Astrocyte of the hippocampus (primary cell): ENCODE data around the gene FAM53A.
"Not testable (repeated sequence)": the region's sequence is repeated elsewhere in the genome, so short reads cannot be mapped to it uniquely, and the experiment has no call there.

ENCODE experiments used
- DNase-seq: peaks from one replicate; pipeline ENCODE4 v3.0.0; 2011; ENCODE audit warnings: low read depth, low spot score

FAM53A gene

GRCh38 chr4:1686440-1687036, 2.4 kb upstream of the FAM53A start:
- DNase-seq, result no peak

GRCh38 chr4:1685235-1686150, 1.4 kb upstream of the FAM53A start:
- no peak for DNase-seq

DNA sequence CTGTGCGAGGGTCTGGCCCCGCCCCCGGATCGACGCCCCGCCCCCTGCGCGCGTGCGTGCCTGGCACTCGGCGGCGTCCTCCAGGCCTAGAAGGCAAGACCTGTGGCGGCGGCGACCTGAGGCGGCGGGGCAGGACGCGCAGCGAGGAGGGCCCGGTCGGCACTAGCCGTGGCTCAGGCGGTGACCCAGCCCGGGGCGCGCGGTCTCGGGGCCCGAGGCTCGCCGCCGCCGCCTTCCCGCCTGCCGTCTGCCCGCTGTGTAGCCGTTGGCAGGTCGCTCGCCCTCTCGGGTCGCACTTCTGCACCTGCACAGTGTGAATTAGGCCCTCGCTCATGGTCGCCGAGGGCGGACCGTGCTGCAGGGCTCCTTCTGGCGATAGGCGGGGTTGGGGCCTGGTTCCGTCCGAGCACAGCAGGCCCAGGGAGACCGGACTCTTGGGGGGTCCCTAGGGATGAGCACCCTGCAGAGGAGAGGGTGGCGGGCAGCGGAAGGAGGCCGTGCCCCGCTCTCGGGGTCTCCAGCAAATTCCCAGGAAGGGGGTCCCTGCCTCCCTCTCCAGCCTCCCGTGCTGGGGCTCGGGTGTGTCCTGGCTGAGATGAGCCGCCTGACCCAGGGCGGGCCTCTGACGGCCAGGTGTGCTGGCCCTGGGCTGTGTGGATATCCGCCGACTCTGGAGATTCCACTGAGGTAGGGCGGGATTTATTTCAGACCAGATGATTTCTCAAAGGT, 557 bp upstream of the FAM53A start:
- DNase-seq, result no peak

- peak; percentile 78 for DNase-seq
These were observed 815 bp downstream of the FAM53A start for GRCh38 chr4:1683261-1683735.

DNA sequence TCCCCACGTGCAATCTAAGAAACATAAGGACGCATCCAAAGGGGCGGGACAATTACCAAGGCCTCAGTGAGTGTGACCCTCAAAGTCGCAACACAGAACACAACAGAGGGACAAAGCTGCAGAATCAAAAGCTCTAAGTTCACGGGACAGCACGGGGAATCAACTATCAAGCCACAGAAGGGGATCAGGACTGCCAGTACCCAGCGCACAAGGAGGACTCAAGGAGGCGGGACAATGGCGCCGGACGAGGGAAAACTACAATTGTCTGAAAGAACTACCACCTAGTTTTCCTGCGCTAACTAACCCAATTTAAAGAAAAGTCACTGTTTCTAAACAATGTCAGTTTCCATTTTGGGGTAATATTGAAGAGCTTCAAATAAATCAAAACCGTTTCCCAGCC, 1.3 kb downstream of the FAM53A start:
- DNase-seq, result no peak

- DNase-seq, result no peak
These were observed 5.9 kb downstream of the FAM53A start for GRCh38 chr4:1678244-1678643.

DNA sequence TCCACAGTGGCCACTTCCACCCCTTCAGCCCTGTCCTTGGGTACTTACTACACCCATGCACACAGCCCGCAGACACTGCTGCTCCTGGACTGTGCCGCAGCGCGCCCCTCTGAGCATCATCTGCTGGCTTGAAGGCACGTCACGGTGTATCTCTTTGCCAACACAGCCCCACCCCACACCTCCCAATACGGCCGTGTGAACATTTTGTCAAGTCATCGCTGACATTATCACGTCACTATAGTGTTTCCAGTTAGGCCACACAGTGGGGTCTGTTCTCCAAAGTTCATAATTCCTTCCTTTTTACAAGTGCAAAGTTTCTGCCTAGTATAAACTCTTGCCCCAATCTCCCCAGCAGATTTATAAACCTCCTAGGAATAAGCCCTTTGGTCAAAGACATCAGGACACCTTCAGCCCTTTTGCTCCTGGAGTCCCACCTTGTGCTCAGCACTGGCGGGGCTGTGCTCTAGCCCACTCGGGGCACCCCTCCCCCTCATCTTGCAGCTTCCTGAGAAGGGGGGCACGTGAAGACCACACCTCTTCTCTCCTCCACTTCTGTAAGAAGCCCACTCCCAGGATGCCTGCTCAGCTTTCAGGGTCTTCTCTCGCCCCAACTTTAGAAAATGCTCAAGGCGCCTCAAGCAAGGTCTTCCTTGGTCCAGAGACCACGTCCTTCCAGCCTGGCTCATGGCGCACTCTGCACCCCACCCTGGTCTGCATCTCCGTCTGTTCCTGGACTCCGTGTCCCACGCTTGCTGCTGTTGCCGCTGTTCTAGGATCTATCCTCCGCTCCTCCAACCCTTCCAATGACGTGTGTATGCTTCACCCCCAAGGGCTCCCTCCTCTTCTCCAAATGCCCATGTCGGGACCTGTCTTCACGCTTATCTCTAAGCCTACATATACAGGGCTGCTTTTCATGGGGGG, 7.2 kb downstream of the FAM53A start:
- DNase-seq, result no peak

DNA sequence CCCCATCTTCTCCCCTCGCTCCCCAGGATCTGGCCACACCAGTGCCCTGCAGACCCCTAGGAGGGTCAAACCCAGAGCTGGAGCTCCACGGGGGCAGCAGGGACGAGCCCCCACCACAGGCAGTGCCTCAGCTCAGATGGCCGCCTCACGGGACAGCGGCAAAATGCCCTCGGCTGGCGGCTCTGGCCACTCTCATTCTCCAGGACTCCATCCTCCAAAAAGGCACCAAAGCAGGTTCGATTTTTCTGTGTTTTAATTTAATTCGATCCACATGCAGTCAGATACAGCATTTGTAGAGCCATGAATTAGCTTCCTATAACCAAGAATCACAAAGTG, 8.3 kb downstream of the FAM53A start:
- no peak for DNase-seq

- no peak for DNase-seq
These were observed 8.8 kb downstream of the FAM53A start for GRCh38 chr4:1675136-1675801.

GRCh38 chr4:1674682-1675081, 9.4 kb downstream of the FAM53A start:
- DNase-seq, result no peak

DNA sequence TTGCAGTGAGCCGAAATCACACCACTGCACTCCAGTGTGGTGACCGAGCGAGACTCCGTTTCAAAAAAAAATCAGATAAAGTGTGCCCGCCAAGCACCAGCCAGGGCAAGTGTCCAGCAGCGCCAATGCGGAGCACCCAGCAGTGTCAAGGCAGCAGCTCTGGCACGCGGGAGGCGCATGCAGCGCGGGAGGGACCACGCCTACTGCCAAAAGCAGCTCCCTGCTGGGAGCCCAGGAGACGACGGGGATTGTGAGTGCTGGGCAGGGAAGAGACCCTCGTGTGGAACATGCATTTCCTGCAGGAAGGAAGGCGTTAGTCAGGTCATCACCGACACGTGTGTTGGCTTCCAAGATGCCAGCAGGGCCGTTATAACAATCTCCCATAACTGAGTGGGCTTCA, 10.4 kb downstream of the FAM53A start:
- DNase-seq, result no peak

- not testable (repeated sequence) for DNase-seq
These were observed 13.1 kb downstream of the FAM53A start for GRCh38 chr4:1671011-1671410.

- DNase-seq, result no peak
These were observed 13.8 kb downstream of the FAM53A start for GRCh38 chr4:1670279-1670678.

DNA sequence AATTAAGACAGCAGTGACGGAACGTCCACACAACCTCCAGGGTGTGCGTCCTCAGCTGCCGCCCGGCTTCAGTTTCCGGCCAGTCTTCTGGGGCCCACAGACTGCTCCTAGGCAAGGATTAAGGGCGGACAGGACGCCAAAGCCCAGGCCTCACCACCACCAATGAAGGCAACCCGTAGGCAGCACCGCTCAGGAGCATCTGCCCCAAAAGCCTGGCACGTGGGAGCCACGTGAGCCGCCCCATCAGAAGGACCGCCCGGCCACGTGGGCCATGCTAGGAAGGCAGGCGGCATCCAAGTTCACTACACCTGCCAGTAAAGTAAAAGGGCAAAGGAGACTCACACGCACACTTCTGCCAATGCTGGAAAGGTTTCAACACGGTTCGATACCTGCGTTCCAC, 14.3 kb downstream of the FAM53A start:
- no peak for DNase-seq

GRCh38 chr4:1669270-1669669, 14.8 kb downstream of the FAM53A start:
- no peak for DNase-seq

GRCh38 chr4:1668488-1668840, 15.6 kb downstream of the FAM53A start:
- no peak for DNase-seq

- no peak for DNase-seq
These were observed 16.8 kb downstream of the FAM53A start for GRCh38 chr4:1667273-1667672.

GRCh38 chr4:1666391-1666790, 17.7 kb downstream of the FAM53A start:
- DNase-seq, result no peak

DNA sequence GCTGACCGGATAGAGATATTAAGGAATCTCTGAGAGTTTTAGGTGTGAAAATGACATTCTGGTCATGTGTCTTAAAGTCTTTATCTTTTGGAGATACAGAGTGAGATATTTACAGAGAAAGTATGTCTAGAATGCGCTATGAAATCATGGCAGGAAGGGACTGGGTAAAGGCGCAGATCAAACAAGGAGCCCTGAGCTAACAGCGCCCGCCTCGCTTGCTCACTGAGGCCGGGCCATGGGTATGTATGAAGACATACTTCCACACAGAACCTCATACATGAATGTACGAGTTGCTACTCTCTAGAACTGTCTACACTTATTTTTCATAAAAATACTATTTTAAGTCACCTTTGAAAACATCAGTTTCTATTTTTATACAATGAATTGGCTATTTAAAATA, 20.0 kb downstream of the FAM53A start:
- DNase-seq, result no peak

DNA sequence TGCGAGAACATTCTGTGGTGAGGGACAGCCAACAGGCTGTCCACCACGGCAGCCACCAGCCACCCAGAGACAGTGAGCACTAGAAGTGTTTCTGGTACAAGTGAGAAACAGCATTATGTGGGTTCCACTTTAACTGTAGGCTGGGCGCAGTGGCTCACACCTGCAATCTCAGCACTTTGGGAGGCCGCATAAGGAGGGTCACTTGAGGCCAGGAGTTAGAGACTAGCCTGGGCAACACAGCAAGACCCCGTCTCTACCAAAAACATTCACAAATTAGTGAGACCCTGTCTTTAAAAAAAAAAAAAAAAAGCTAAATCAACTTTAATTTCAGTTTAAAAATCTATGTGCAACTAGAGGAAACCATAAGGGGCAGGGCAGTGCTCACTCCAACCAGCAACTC, 20.6 kb downstream of the FAM53A start:
- no peak for DNase-seq

DNA sequence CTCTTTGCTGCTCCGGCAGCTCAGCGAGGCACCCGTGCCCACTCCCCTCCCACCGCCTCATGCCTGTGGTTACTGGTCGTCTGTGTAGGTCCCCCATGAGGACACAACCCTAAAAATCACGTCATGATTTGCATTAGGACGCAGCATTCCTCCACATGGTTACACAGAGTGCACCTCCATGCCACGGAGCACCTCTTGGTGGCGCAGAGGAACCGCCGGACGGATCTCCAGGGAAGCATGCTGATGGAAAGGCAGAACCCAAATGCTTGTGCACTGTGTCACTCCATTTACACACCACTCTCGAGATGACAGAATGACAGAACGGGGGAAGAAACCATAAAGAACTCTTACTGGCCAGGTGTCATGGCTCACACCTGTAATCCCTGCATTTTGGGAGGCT, 22.4 kb downstream of the FAM53A start:
- DNase-seq, result no peak
